HG03280 (cell line): Measurements from ENCODE around the gene OMA1.
"Not testable (repeated sequence)": the region's sequence is repeated elsewhere in the genome, so short reads cannot be mapped to it uniquely, and the experiment has no call there.

Experiments
- ATAC-seq: cut with Tn5 transposase; IDR thresholded peaks from one replicate; pipeline ENCODE4 v1.9.1; 2021; ENCODE audit warnings: mild to moderate bottlenecking, moderate library complexity; ENCODE audit not compliant: unreplicated experiment

Gene OMA1

DNA sequence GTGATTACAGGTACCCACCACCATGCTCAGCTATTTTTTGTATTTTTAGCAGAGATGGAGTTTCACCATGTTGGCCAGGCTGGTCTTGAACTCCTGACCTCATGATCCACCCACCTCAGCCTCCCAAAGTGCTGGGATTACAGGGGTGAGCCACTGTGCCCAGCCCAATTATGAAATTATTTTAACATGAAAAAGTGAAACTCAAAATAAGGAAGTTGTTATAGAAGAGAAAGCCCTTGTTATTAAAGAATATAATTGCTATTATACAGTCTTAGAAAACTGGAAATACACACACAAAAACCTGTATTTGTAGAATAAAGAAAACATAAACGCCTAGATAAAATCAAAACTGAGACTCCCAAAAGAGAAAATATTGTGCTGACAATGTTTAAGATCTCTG lies 14.7 kb downstream of the OMA1 start:
- ATAC-seq, result not testable (repeated sequence)

DNA sequence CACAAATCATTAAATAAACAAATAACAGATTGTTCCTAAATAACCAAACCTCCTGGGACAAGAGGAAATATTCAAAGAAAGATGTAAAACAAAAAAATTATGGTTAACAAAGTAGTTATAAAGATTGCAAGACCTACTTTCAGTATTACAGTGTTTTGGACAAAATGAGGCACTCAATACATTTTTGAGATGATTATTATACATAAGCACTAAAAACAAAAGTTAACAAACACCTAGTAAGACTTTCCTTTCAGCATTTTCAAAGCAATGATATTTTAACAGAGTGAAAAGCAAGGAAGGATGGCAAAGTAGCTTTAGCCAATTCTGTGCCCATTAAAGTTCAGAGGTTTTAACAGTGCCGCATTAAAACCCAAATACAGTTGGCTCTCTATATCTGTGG lies 17.2 kb downstream of the OMA1 start:
- no peak for ATAC-seq

DNA sequence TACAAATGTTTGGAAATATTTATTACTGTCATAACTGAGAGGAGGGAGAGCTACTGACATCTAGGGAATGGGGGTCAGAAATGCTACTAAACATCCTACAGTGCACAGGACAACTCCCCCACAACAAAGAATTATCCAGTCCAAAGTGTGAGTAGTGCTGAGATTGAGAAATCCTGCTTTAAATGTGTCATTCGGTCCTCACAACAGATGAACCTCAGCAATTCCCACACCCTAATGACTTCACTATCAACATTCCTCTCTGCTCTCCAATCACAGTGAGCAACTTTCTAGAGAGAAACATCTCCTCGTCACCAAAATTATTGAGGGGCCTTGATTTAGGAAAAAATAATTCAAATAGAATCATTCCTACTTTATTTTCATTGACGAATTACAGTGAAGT lies 18.0 kb downstream of the OMA1 start:
- no peak for ATAC-seq

DNA sequence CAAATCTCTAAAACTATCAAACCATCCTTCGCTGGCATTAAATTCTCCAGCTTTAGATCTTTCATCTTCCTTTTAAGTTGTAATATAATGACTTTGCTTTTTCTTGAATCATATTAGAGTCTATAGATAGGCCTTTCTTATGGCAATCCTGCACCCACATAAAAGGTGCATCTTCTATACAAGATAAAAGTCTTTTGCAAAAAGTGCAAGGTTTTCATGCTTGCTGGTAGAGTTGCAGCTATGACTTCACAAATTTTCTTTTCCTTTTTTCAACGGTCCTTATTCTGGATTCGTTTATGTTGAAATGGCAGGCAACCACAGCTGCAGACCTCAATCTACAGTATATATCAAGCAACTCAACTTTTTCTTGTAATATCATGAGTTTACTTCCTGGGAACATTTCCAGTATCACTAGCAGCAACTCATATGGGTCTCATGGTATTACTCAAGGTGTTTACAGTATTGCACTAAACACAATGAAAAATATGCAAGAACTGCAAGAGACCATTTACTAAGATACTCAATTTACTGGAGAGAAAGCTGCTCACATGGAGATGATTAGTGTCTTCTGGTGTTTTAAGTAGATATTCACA lies 22.1 kb downstream of the OMA1 start:
- no peak for ATAC-seq

DNA sequence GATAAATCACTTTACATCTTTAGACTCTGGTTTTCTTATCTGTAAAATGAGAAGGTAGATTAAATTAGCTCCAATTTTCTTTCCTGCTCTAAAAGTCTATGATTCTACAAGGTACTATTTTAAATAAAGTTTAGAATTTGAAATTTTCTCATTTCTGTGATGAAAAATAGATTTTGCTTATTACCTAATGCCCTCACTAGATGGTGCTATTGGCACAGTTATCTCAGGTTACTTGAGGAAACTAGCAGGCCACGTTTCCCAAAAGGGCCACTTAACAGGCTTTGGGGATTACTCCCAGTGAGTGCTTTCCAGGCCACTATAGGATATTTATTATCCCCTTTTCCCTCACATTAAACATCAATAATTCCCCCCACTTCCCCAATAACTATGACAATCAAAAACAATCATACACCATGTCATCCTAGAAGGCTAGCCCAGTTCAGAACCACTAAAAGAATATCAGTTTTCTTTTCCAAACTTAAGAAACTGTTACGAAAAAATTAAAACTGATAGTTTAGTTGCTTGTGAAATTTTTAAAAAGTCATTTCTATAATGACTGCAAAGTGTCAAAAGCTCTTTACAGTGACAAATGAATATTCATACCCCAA lies 30.6 kb downstream of the OMA1 start:
- ATAC-seq, result peak; percentile 62

DNA sequence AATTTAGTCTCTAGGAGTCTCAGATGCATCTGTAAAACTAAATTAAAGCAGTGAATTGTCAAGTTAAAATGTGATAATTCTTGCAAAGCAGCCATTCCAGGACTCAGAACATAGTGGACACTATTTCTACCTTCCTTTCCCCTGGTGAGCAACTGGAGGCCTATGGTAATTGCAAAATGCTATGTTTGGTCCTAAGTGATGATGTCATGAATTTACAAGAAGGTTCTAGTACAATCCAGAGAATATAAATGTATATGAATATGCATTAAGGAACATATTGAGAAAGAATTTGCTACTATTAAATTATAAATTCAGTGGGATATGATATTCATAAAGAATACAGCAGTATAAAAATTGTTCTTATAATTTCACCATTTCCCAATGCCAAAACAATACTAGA lies 32.6 kb downstream of the OMA1 start:
- ATAC-seq, result no peak

DNA sequence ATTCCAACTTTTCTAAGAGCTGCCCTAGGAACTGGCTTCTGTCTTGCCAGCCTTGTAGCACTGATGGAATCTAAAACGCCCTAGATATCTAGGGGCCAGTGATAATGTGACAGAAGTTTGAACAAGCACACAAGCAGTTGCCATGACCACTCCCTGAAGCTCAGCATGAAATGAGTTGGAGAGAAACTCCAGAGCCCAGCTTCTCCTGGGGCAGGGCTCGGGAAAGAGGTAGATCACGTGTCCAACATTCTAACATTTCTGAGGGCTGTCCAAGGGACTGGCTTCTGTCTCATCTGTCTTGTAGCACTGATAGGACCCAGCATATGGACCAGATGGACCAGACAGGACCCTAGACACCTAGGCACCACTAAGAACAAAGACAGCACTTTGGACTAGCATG lies 37.9 kb downstream of the OMA1 start:
- ATAC-seq, result no peak

DNA sequence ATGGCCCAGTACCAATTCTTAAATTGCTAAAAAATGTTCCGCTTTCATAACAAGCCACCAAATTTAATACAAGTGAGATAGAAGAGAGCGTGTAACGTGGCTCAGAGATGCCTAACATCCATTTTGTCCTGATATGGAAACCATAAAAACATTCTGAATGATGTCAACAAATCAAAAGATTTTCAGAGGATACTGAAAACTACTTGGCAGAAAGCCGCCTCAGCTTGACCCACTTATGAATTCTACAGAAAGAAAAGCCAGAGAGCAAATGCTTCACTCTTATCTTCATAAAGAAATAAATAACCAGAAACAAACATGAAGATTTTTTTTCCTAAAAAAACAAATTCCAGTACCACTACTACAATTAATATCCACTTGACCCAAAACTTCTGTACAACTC lies 41.2 kb downstream of the OMA1 start:
- ATAC-seq, result no peak

DNA sequence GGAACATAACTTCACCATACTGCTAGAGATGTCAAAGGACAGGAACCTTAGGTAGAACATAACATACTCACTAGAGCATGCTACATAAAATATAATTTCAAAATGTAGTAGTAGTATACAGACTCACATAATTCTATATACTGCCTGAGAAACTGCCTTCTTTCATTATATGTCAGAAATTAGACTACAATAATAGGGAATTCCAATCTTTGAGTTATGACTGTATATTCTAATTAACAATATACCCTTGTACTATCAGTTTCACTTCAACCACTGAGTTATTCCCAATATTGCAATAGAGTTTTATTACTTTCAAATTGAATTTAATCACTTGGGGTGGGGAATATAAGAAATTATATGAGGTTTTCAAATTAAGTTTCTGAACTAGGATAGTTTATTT lies 44.0 kb downstream of the OMA1 start:
- ATAC-seq, result no peak

DNA sequence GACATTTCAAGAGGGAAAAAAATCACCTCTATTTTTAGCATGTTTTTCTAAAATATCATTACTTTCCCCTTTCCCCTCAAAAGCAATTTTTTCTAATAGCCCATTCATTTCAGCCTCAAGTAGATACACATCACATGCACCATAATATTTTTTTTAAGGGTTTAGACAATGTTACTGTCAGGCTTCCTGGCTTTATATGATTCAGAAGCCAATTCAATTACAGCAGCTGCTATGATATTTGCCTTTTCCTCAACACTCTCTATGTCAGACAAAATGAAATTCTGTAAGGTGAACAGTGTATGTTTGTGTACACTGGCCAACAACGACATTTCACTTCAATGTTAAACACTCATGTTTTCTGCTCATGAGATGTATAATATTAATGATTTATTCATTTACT lies 46.5 kb downstream of the OMA1 start:
- no peak for ATAC-seq

DNA sequence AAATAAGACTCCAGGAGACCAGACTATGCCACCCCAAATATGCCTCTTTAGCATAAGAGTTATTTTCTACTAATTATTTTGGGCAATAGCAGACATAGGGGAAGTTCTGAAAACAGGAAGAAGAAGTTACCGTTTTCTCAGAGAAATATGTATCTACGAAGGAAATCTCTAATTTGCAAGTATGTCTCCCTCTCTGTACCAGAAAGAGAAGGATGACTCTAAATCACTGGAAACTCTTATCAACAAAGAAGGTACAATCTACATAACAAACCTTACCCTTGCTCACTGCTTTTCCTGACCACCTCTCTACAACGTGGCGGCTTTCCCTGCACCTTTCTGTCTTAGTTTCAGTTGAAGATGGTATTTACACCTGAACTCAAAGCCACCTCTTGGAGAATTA lies 49.0 kb downstream of the OMA1 start:
- ATAC-seq, result no peak

DNA sequence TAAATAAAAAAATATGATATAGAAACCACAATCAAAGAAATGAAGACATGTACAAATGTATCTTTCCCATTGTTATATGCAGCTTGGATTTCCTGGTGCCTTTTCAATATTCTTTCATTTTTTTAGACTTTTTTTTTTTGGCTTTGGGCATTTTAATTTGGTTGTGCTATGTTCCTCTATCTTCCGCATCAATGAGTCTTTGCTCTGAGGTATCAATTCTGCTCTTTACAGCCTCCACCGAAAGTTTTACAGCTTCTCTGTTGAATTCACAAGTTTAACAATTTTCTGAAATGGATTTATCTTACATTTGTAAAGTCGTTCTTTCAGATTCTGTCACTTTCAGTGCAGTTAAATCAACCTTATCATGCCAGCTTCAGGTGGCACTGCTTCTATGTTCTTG lies 50.5 kb downstream of the OMA1 start:
- ATAC-seq, result no peak

DNA sequence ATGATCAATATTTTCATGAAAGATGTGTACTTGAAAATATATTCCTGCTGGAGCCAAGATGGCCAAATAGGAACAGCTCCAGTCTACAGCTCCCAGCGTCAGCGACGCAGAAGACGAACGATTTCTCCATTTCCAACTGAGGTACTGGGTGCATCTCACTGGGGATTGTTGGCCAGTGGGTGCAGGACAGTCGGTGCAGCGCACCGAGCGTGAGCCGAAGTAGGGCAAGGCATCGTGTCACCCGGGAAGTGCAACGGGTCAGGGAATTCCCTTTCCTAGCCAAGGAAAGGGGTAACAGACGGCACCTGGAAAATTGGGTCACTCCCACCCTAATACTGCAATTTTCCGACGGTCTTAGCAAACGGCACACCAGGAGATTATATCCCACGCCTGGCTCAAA lies 57.6 kb downstream of the OMA1 start:
- ATAC-seq, result not testable (repeated sequence)

DNA sequence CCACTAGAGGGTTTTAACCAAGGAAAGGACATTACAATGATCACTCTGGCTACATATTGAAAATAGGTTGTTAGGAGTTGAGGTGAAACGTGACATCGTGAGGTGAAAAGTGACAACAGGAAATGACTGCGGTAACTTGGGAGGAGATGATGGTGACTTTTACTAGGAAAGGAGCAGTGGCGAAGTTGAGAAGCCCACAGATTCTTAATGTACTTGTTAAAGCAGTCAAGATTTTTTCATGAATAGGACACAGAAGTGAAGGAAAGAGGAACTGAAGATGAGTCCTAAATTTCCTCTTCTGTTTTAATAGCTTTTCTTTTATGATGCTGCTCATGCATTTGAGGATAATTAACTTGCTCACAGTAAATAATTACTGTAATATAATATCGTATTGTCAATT lies 59.5 kb downstream of the OMA1 start:
- no peak for ATAC-seq

DNA sequence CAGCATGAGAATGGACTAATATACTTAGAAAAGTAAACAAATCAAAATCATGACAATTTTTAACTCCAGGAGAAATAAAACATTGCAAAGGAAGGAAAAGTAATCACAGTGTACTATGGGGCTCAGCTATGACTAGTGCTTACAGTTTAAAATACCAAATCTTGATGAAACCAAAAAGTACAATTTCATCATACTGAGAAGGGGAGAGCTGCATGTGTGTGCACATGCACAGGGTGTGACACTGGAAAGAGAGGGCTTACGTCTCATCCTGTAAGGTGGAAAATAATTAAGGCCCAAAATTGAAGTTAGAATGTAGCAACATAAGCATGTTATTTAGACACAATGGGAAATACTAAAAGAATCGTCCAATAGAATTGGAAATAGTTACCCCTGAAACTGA lies 64.6 kb downstream of the OMA1 start:
- ATAC-seq, result no peak

DNA sequence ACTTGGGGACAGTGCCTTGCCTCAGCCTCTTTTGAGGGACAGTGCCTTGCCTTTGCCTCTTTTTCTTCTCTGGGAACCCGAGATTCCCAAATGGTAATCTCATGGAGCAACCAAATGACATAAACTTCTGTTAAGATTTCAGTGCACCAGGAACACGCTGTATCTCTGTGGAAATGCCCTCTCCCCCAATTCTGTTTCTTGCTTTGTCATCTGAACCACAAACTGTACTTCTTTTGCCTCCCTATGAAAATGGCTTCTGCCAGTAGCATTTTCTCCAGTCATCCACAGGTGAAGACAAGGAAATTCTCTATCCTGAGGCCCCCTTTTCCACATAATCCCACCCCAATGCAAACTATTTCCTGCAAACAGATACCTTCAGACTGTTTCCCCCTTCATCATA lies 66.3 kb downstream of the OMA1 start:
- ATAC-seq, result no peak

DNA sequence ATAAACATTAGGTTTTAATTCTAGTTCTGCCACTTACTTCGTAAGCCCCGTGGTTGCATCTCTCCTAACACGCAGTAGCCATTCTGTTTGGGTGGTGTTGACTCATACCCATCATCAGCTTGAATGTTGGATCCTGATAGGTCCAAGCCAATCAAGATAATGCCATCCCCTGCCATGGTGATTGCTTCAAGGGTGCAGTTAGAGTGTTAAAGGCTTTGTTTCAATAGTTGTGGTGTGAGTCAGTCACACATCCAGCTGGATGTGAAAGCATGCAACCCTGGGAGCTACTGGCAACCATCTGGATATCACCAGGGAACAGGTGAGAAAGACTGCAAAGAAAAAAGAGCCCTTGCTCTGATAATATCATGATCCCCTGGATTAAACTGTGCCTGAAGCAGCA lies 69.1 kb downstream of the OMA1 start:
- no peak for ATAC-seq

DNA sequence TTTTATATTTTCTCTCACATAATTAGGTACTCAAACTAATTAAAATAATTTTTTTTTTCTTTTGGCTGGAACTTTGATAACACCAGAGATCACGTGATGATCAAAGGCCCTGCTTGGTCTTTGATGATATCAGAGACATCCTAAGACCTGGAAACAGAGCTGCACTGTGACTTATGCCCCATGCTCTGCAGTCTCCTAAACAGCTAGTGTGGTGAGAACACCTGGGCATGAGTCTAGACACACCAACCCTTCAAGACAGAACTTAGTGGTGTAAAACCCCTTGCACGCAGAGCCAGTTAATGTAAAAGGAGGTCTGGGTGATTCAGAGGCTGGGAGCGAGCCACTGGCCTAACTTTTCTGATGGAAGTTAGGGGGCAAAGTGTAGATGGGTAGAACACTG lies 70.3 kb downstream of the OMA1 start:
- no peak for ATAC-seq

DNA sequence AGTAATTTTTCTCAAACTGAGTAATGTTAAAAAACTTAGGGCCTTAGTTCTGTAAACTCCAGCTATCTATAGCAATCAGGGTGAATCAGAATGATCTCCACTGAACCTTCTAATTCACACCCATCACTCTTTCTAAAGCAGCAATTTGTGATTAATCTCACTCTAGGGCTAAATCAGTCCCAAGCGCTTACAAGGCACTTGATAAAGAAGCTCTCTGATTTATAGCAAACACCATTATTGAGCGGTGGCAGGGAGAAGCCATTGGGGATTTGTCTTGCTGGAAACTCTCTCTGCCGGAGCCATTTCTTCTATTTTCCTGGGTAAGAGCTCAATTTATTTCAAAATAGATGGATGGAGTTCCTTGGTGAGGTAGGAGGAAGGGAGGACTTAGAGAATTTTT lies 77.0 kb downstream of the OMA1 start:
- ATAC-seq, result no peak

DNA sequence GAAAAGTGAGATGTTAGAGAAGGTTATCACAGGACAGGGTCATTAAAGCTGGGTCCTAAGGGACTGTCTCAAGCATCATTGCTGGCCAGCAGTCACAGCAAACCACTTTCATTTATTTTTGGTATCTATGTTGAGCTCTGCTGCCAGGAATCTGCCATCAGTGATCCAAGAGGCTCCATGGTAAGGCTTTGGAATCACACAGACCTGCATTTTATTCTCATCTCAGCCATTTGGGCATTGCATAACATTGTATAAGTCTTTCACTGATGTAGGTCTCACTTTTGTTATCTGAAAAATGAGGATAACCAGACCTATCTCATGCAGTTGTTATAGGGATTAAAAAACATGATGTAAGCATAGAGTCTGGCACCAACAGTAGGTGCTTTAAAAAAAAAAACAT lies 77.5 kb downstream of the OMA1 start:
- ATAC-seq, result no peak

DNA sequence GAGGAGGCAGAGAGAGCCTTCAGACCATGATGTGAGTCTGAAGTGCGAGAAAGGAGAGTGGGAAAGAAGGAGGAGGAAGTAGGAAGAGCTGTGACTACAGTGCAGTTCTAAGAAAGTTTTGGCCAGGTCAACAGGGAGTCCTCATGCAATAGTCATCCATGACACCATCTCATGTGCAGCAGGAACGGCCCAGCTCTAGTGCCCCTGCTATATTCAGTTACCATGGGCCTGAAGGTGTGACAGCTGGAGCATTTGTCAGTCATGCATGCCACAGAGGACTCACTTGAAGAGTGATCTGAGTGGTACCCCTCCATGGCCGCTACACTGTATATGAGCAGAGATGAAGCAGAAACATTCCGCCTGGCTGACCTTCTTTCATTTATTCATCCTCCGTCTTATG lies 77.9 kb downstream of the OMA1 start:
- ATAC-seq, result no peak

DNA sequence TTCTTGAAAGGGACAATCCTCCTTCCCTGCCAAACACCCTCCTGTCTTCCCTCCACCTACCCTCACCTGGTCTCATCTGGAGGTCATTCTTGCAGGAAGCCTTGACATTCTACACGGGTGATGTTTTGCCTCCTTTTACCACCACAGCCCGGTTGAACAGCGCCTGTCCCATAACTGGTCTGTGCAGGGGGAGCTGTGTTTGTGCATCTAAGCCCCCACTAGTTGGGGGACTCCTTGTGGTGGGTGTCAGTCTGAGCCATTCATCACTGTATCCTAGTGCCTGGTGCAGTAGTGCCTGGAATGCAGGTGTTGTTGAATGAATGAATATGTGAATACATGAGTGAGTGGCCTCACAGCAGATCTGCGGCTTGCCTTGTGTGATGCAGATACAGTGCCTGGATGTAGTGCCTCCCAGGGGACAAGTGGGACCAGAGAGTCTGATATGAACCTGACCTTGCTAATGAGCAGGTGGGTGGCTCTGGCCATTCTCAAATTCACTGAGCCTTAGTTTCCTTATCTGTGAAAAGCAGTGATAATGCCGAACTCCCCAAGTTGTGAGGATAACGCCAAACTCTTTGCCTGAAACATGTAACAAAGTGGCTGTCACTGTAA lies 79.8 kb downstream of the OMA1 start:
- ATAC-seq, result no peak
